ENCODE measurements around the gene JARID2. TPM values are rescaled to one million over a fixed set of nuclear protein-coding genes. Genes with fewer than 3 reads are reported as not detected.

JARID2 gene
- total RNA-seq, 2 donors from 2014 or later = 3.6 to 4.6 TPM

- H3K27ac ChIP-seq = no peak overlapping the region
- H3K4me1 ChIP-seq = no peaks in the 10 kb centered on the region
- no peaks in the 10 kb centered on the region for H3K27me3 ChIP-seq
- ATAC-seq (no peak), DNase-seq (peak in 1 of 4 donors; percentile 13)
- WGBS, 2 donors = 87% methylated on average over 10 of the region's 10 CpGs
- intact Hi-C loops (cut with DNase I) = loop anchor here (10.0 kb wide), 1 partner anchor 1281 kb away; no protein-coding TSS in a partner anchor
- H3K9me3 ChIP-seq = no peaks in the 10 kb centered on the region
- no peaks in the 10 kb centered on the region for H3K36me3 ChIP-seq (replicated peaks in 1 of 2; ENCODE audit: insufficient read depth in 1 of 2, low read depth in 2 of 2)
- TF ChIP-seq CTCF (IDR thresholded peaks at IDR 0.05) = no peak
- TF ChIP-seq POLR2A (IDR thresholded peaks at IDR 0.05) = no peak
- H3K4me3 ChIP-seq = no peak overlapping the region
Observed at GRCh38 chr6:15495375-15495901, 249.6 kb downstream of the JARID2 start.

GRCh38 chr6:15496345-15497131, 250.7 kb downstream of the JARID2 start:
- 93 to 95% methylated on average over 46 to 60 of the region's 60 CpGs for WGBS, 2 donors
- Histone ChIP-seq H3K27ac (no peak overlapping the region), H3K4me1 (no peaks in the 10 kb centered on the region), H3K27me3 (no peaks in the 10 kb centered on the region), H3K9me3 (no peaks in the 10 kb centered on the region), H3K4me3 (no peak overlapping the region), H3K36me3 (replicated peaks in 1 of 2; ENCODE audit: insufficient read depth in 1 of 2, low read depth in 2 of 2) (no peaks in the 10 kb centered on the region)
- intact Hi-C loops (cut with DNase I) = loop anchor here (10.0 kb wide), 1 partner anchor 1282 kb away; no protein-coding TSS in a partner anchor
- TF ChIP-seq POLR2A (IDR thresholded peaks at IDR 0.05) (no peak), CTCF (IDR thresholded peaks at IDR 0.05) (no peak)
- DNase-seq = peak in 1 of 4 donors; percentile 8
- ATAC-seq = no peak

GRCh38 chr6:15498640-15499039, 252.8 kb downstream of the JARID2 start:
- no peaks in the 10 kb centered on the region for H3K9me3 ChIP-seq
- H3K36me3 ChIP-seq (replicated peaks in 1 of 2; ENCODE audit: insufficient read depth in 1 of 2, low read depth in 2 of 2) = no peaks in the 10 kb centered on the region
- H3K4me3 ChIP-seq = no peak overlapping the region
- TF ChIP-seq POLR2A (IDR thresholded peaks at IDR 0.05) = no peak
- TF ChIP-seq CTCF (IDR thresholded peaks at IDR 0.05) = no peak
- WGBS, 2 donors = 83 to 90% methylated on average over 9 to 12 of the region's 12 CpGs
- ATAC-seq (no peak), DNase-seq (peak in 1 of 4 donors; percentile 10)
- H3K27me3 ChIP-seq = no peaks in the 10 kb centered on the region
- intact Hi-C loops (cut with DNase I) = loop anchor here (10.0 kb wide), 1 partner anchor 1284 kb away; no protein-coding TSS in a partner anchor
- no peak overlapping the region for H3K27ac ChIP-seq
- H3K4me1 ChIP-seq = no peaks in the 10 kb centered on the region

GRCh38 chr6:15499125-15499524, 253.3 kb downstream of the JARID2 start:
- DNase-seq (peak in 1 of 4 donors; percentile 2), ATAC-seq (no peak)
- Histone ChIP-seq H3K4me3 (no peak overlapping the region), H3K4me1 (peaks cover 2% of the 10 kb centered on the region), H3K36me3 (replicated peaks in 1 of 2; ENCODE audit: insufficient read depth in 1 of 2, low read depth in 2 of 2) (no peaks in the 10 kb centered on the region), H3K27me3 (no peaks in the 10 kb centered on the region), H3K9me3 (no peaks in the 10 kb centered on the region), H3K27ac (no peak overlapping the region)
- intact Hi-C loops (cut with DNase I) = loop anchor here (10.0 kb wide), 1 partner anchor 1284 kb away; no protein-coding TSS in a partner anchor
- TF ChIP-seq CTCF (IDR thresholded peaks at IDR 0.05) (no peak), POLR2A (IDR thresholded peaks at IDR 0.05) (no peak)
- WGBS, 2 donors = 95 to 96% methylated on average over 12 of the region's 12 CpGs
